HepG2 (cell line): ENCODE measurements around the gene TCOF1. TPM values are rescaled to one million over a fixed set of nuclear protein-coding genes. Genes with fewer than 3 reads are reported as not detected.

Experiments
- ATF1 ChIP-seq: IDR thresholded peaks from 2 replicates; pipeline ENCODE4 v1.6.1; 2016; ENCODE audit warnings: mild to moderate bottlenecking, control low read depth
- BHLHE40 ChIP-seq: IDR thresholded peaks from 2 replicates; pipeline ENCODE4 v1.6.1; 2011; ENCODE audit warnings: low read length, improper control_type of control experiment
- CAMTA2 ChIP-seq: sonication (generic); formaldehyde crosslinking; IDR thresholded peaks from 2 replicates; pipeline ENCODE4 v1.4.0; 2020; ENCODE audit warnings: mild to moderate bottlenecking, missing genetic modification reagents, borderline replicate concordance
- HES4 ChIP-seq: sonication (generic); formaldehyde crosslinking; IDR thresholded peaks from 2 replicates; pipeline ENCODE4 v1.9.0; 2021; ENCODE audit warnings: mild to moderate bottlenecking, missing genetic modification reagents, borderline replicate concordance
- HNRNPL ChIP-seq: fragments of 200-400 bp; formaldehyde crosslinking; IDR thresholded peaks from 2 replicates; pipeline ENCODE4 v1.6.1; 2017; ENCODE audit warnings: mild to moderate bottlenecking, low read depth, low read length
- NFYB ChIP-seq: sonication (generic); formaldehyde crosslinking; IDR thresholded peaks from 2 replicates; pipeline ENCODE4 v1.4.0; 2020; ENCODE audit warnings: missing genetic modification reagents
- RFXANK ChIP-seq: IDR thresholded peaks from 2 replicates; pipeline ENCODE4 v1.6.1; 2016
- RXRB ChIP-seq: IDR thresholded peaks from 2 replicates; pipeline ENCODE4 v1.6.1; 2016; ENCODE audit warnings: borderline replicate concordance, missing genetic modification reagents, missing compliant biosample characterization
- SRSF4 ChIP-seq: fragments of 200-400 bp; formaldehyde crosslinking; IDR thresholded peaks from one replicate; pipeline ENCODE4 v1.6.1; 2018; ENCODE audit warnings: mild to moderate bottlenecking, low read depth, low read length, moderate library complexity; ENCODE audit not compliant: poor library complexity, severe bottlenecking
- ZNF232 ChIP-seq: sonication (generic); formaldehyde crosslinking; IDR thresholded peaks from 2 replicates; pipeline ENCODE4 v1.4.0; 2020; ENCODE audit warnings: missing genetic modification reagents, borderline replicate concordance
- ZNF263 ChIP-seq: sonication (generic); formaldehyde crosslinking; IDR thresholded peaks from 2 replicates; pipeline ENCODE4 v1.4.0; 2020; ENCODE audit warnings: missing genetic modification reagents
- ZNF33A ChIP-seq: sonication (generic); formaldehyde crosslinking; IDR thresholded peaks from 2 replicates; pipeline ENCODE4 v1.5.1; 2020; ENCODE audit warnings: missing genetic modification reagents, mild to moderate bottlenecking, moderate library complexity, borderline replicate concordance
- ZNF460 ChIP-seq: sonication (generic); formaldehyde crosslinking; IDR thresholded peaks from 2 replicates; pipeline ENCODE4 v1.5.1; 2020; ENCODE audit warnings: missing genetic modification reagents, mild to moderate bottlenecking, borderline replicate concordance
- polyA plus RNA-seq, 8 experiments: library from polyadenylated mRNA; depleted of rRNA in 3 of 8; stranded (reverse) in 7 of 8; unstranded in 1 of 8; fragments of >200 nt; fragmentation: Illumina TruSeq in 4 of 8; extraction: Trizol in 4 of 8; gene quantifications; 2 replicates each; pipeline versions ENCODE4 v1.2.1 to v1.2.3, GENCODE V29; 2011 to 2016; ENCODE audit warnings: low read depth in 4 of 8, missing spikeins in 1 of 8, mixed read lengths in 1 of 8; ENCODE audit not compliant: insufficient read depth in 1 of 8
- total RNA-seq, 5 experiments: library from RNA; depleted of rRNA; stranded (reverse); fragments of >200 nt; fragmentation: Illumina TruSeq; extraction: Trizol; gene quantifications; 2 replicates each; pipeline ENCODE4 v1.2.3, GENCODE V29; 2016; ENCODE audit warnings: low read depth in 1 of 5
- TF ChIP-seq, protein P1 (sequence below): sonication (generic); formaldehyde crosslinking; IDR thresholded peaks from 2 replicates; pipeline ENCODE4 v1.5.1; 2020; ENCODE audit warnings: mild to moderate bottlenecking, missing genetic modification reagents, borderline replicate concordance
- TF ChIP-seq, protein P2 (sequence below): sonication (generic); formaldehyde crosslinking; IDR thresholded peaks from 2 replicates; pipeline ENCODE4 v1.4.0; 2020; ENCODE audit warnings: missing genetic modification reagents, mild to moderate bottlenecking, borderline replicate concordance
- TF ChIP-seq, protein P3 (sequence below): sonication (generic); formaldehyde crosslinking; IDR thresholded peaks from 2 replicates; pipeline ENCODE4 v1.5.0; 2020; ENCODE audit warnings: missing genetic modification reagents
- TF ChIP-seq, protein P4 (sequence below): sonication (generic); formaldehyde crosslinking; IDR thresholded peaks from 2 replicates; pipeline ENCODE4 v1.5.0; 2020; ENCODE audit warnings: mild to moderate bottlenecking, missing genetic modification reagents, borderline replicate concordance
- TF ChIP-seq, protein P5 (sequence below): IDR thresholded peaks from 2 replicates; pipeline ENCODE4 v1.6.1; 2016; ENCODE audit warnings: low read depth

Gene TCOF1
- total and polyA plus RNA-seq, 2 of the 13 experiments (the other 11 are each of a cell fraction or from before 2014, with no cell fraction given) = 10.1 to 41.6 TPM

DNA sequence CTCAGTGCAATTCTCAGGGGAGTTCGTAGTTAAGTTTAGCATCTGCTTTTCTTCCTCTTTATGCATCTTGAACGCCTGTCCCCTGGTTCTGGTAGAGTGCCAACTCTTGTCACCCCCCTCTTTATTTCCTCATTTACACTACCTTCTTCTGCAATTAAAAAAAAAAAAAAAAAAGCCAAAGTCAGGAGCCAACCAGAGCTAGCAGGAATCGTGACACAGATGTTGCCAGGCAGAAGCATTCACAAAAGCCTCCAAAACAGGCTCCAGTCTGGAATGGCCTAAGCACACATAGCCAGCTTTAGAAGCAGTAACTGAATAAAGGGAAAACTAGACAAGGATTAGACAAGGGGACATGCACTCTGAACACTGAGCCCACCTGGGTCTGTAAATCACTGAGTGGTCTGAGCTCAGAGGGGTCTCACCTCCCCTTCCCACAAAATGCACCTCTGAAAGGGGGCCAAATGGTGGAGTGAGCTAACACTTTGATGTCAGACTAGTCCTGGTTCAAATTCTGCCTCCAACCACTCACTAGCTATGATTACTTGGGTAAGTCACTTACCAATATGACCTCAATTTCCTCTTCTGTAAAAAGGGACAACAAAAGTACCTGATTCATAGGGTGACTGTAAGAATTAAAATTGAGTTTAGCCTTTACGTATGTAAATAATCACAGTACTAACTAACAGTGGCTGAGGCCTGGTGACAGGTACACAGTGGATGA, 53.2 kb downstream of the TCOF1 start (continued):
- TF ChIP-seq, protein P1, sequence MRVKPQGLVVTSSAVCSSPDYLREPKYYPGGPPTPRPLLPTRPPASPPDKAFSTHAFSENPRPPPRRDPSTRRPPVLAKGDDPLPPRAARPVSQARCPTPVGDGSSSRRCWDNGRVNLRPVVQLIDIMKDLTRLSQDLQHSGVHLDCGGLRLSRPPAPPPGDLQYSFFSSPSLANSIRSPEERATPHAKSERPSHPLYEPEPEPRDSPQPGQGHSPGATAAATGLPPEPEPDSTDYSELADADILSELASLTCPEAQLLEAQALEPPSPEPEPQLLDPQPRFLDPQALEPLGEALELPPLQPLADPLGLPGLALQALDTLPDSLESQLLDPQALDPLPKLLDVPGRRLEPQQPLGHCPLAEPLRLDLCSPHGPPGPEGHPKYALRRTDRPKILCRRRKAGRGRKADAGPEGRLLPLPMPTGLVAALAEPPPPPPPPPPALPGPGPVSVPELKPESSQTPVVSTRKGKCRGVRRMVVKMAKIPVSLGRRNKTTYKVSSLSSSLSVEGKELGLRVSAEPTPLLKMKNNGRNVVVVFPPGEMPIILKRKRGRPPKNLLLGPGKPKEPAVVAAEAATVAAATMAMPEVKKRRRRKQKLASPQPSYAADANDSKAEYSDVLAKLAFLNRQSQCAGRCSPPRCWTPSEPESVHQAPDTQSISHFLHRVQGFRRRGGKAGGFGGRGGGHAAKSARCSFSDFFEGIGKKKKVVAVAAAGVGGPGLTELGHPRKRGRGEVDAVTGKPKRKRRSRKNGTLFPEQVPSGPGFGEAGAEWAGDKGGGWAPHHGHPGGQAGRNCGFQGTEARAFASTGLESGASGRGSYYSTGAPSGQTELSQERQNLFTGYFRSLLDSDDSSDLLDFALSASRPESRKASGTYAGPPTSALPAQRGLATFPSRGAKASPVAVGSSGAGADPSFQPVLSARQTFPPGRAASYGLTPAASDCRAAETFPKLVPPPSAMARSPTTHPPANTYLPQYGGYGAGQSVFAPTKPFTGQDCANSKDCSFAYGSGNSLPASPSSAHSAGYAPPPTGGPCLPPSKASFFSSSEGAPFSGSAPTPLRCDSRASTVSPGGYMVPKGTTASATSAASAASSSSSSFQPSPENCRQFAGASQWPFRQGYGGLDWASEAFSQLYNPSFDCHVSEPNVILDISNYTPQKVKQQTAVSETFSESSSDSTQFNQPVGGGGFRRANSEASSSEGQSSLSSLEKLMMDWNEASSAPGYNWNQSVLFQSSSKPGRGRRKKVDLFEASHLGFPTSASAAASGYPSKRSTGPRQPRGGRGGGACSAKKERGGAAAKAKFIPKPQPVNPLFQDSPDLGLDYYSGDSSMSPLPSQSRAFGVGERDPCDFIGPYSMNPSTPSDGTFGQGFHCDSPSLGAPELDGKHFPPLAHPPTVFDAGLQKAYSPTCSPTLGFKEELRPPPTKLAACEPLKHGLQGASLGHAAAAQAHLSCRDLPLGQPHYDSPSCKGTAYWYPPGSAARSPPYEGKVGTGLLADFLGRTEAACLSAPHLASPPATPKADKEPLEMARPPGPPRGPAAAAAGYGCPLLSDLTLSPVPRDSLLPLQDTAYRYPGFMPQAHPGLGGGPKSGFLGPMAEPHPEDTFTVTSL = no peak
- TF ChIP-seq ZNF263 = no peak
- TF ChIP-seq, protein P2, sequence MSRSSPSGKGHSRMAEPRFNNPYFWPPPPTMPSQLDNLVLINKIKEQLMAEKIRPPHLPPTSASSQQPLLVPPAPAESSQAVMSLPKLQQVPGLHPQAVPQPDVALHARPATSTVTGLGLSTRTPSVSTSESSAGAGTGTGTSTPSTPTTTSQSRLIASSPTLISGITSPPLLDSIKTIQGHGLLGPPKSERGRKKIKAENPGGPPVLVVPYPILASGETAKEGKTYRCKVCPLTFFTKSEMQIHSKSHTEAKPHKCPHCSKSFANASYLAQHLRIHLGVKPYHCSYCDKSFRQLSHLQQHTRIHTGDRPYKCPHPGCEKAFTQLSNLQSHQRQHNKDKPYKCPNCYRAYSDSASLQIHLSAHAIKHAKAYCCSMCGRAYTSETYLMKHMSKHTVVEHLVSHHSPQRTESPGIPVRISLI = peak; percentile 81
- no peak for TF ChIP-seq RXRB (CRISPR knock-in tag)
- TF ChIP-seq, protein P3, sequence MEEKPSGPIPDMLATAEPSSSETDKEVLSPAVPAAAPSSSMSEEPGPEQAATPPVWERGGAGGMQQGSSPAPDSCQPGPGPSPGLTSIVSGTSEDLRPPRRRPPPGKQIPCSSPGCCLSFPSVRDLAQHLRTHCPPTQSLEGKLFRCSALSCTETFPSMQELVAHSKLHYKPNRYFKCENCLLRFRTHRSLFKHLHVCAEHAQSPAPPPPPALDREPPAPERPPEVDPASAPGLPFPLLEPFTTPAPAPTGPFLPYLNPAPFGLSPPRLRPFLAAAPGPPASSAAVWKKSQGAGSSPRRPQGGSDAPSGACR (CRISPR knock-in tag) = no peak
- 0 out of 2 replicates have a peak, but pooled peaks have one; percentile 11 for TF ChIP-seq BHLHE40
- TF ChIP-seq, protein P4, sequence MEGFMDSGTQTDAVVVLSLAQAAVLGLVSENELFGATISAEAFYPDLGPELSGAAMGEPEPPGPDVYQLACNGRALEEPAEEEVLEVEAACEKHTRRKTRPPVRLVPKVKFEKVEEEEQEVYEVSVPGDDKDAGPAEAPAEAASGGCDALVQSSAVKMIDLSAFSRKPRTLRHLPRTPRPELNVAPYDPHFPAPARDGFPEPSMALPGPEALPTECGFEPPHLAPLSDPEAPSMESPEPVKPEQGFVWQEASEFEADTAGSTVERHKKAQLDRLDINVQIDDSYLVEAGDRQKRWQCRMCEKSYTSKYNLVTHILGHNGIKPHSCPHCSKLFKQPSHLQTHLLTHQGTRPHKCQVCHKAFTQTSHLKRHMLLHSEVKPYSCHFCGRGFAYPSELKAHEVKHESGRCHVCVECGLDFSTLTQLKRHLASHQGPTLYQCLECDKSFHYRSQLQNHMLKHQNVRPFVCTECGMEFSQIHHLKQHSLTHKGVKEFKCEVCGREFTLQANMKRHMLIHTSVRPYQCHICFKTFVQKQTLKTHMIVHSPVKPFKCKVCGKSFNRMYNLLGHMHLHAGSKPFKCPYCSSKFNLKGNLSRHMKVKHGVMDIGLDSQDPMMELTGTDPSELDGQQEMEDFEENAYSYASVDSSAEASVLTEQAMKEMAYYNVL (CRISPR knock-in tag) = no peak
- 0 out of 2 replicates have a peak, but pooled peaks have one; percentile 27 for TF ChIP-seq HNRNPL
- TF ChIP-seq ZNF33A (CRISPR knock-in tag) = no peak
- peak; percentile 93 for TF ChIP-seq ATF1 (CRISPR knock-in tag)
- no peak for TF ChIP-seq ZNF232
- peak; percentile 91 for TF ChIP-seq NFYB (CRISPR knock-in tag)
- TF ChIP-seq HES4 (CRISPR knock-in tag) = no peak
- peak; percentile 99 for TF ChIP-seq RFXANK (CRISPR knock-in tag)
- no peak for TF ChIP-seq ZNF460 (CRISPR knock-in tag)
- no peak for TF ChIP-seq CAMTA2 (CRISPR knock-in tag)
- TF ChIP-seq, protein P5, sequence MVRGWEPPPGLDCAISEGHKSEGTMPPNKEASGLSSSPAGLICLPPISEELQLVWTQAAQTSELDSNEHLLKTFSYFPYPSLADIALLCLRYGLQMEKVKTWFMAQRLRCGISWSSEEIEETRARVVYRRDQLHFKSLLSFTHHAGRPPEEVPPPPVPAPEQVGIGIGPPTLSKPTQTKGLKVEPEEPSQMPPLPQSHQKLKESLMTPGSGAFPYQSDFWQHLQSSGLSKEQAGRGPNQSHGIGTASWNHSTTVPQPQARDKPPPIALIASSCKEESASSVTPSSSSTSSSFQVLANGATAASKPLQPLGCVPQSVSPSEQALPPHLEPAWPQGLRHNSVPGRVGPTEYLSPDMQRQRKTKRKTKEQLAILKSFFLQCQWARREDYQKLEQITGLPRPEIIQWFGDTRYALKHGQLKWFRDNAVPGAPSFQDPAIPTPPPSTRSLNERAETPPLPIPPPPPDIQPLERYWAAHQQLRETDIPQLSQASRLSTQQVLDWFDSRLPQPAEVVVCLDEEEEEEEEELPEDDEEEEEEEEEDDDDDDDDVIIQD (CRISPR knock-in tag) = no peak
- no peak for TF ChIP-seq SRSF4
